SK-N-DZ (cell line): ENCODE results near the gene KIF5B.
A peak's percentile ranks its signal among the peaks of the same experiment; 100 is the strongest.
"Not testable (repeated sequence)": the region's sequence is repeated elsewhere in the genome, so short reads cannot be mapped to it uniquely, and the experiment has no call there.

ENCODE experiments used
- DNase-seq: peaks from one replicate; pipeline ENCODE4 v3.0.0-alpha.2; 2015; ENCODE audit warnings: low spot score

KIF5B gene

GRCh38 chr10:32060347-32060746 lies 4.1 kb upstream of the KIF5B start:
- DNase-seq = no peak

- no peak for DNase-seq
Measured at GRCh38 chr10:32059472-32059871, 3.2 kb upstream of the KIF5B start.

GRCh38 chr10:32057036-32057372 lies 779 bp upstream of the KIF5B start:
- DNase-seq = no peak

- peak; percentile 43 for DNase-seq
Measured at GRCh38 chr10:32055478-32056135, 618 bp downstream of the KIF5B start.

- no peak for DNase-seq
Measured at GRCh38 chr10:32054094-32054493, 2.1 kb downstream of the KIF5B start.

GRCh38 chr10:32053392-32053791 lies 2.8 kb downstream of the KIF5B start:
- not testable (repeated sequence) for DNase-seq

- DNase-seq = no peak
Measured at GRCh38 chr10:32051926-32052325, 4.3 kb downstream of the KIF5B start.

- DNase-seq = no peak
Measured at GRCh38 chr10:32050177-32050576, 6.0 kb downstream of the KIF5B start.

GRCh38 chr10:32049113-32049512 lies 7.1 kb downstream of the KIF5B start:
- no peak for DNase-seq

GRCh38 chr10:32048282-32048681 lies 7.9 kb downstream of the KIF5B start:
- DNase-seq = no peak

GRCh38 chr10:32047881-32048280 lies 8.3 kb downstream of the KIF5B start:
- DNase-seq = no peak

GRCh38 chr10:32046151-32046550 lies 10.1 kb downstream of the KIF5B start:
- no peak for DNase-seq

GRCh38 chr10:32042730-32043129 lies 13.5 kb downstream of the KIF5B start:
- not testable (repeated sequence) for DNase-seq

GRCh38 chr10:32041290-32042028 lies 14.8 kb downstream of the KIF5B start:
- no peak for DNase-seq

- DNase-seq = no peak
Measured at GRCh38 chr10:32039734-32040133, 16.5 kb downstream of the KIF5B start.

- no peak for DNase-seq
Measured at GRCh38 chr10:32038777-32039176, 17.4 kb downstream of the KIF5B start.

- no peak for DNase-seq
Measured at GRCh38 chr10:32036922-32037321, 19.3 kb downstream of the KIF5B start.

- no peak for DNase-seq
Measured at GRCh38 chr10:32035038-32035437, 21.2 kb downstream of the KIF5B start.

GRCh38 chr10:32033171-32033570 lies 23.1 kb downstream of the KIF5B start:
- no peak for DNase-seq

GRCh38 chr10:32031920-32032319 lies 24.3 kb downstream of the KIF5B start:
- DNase-seq = no peak

- DNase-seq = no peak
Measured at GRCh38 chr10:32031424-32031823, 24.8 kb downstream of the KIF5B start.

GRCh38 chr10:32028710-32029109 lies 27.5 kb downstream of the KIF5B start:
- DNase-seq = no peak

- DNase-seq = no peak
Measured at GRCh38 chr10:32023264-32023663, 33.0 kb downstream of the KIF5B start.
